GM21737 (cell line): ENCODE results near the gene COL4A6.

ENCODE experiments used
- ATAC-seq: cut with Tn5 transposase; IDR thresholded peaks from one replicate; pipeline ENCODE4 v1.9.1; 2021; ENCODE audit warnings: mild to moderate bottlenecking, moderate library complexity; ENCODE audit not compliant: unreplicated experiment

The COL4A6 gene

GRCh38 chrX:108332281-108332680 is 105.9 kb downstream of the COL4A6 start:
- no peak for ATAC-seq

GRCh38 chrX:108331126-108331909 is 106.9 kb downstream of the COL4A6 start:
- ATAC-seq = no peak

GRCh38 chrX:108323751-108324150 is 114.5 kb downstream of the COL4A6 start:
- no peak for ATAC-seq

GRCh38 chrX:108322234-108322633 is 116.0 kb downstream of the COL4A6 start:
- no peak for ATAC-seq

- no peak for ATAC-seq
These were observed 121.8 kb downstream of the COL4A6 start for GRCh38 chrX:108316456-108316855.

- ATAC-seq = no peak
These were observed 124.6 kb downstream of the COL4A6 start for GRCh38 chrX:108313669-108314068.

- ATAC-seq = no peak
These were observed 125.3 kb downstream of the COL4A6 start for GRCh38 chrX:108312957-108313356.

- no peak for ATAC-seq
These were observed 126.2 kb downstream of the COL4A6 start for GRCh38 chrX:108312011-108312410.

- ATAC-seq = no peak
These were observed 127.7 kb downstream of the COL4A6 start for GRCh38 chrX:108310506-108310905.

- no peak for ATAC-seq
These were observed 129.1 kb downstream of the COL4A6 start for GRCh38 chrX:108309144-108309543.

- ATAC-seq = no peak
These were observed 130.8 kb downstream of the COL4A6 start for GRCh38 chrX:108307132-108308085.

- ATAC-seq = no peak
These were observed 132.1 kb downstream of the COL4A6 start for GRCh38 chrX:108306086-108306485.

- no peak for ATAC-seq
These were observed 133.5 kb downstream of the COL4A6 start for GRCh38 chrX:108304757-108305156.

- ATAC-seq = no peak
These were observed 134.0 kb downstream of the COL4A6 start for GRCh38 chrX:108304210-108304609.

- no peak for ATAC-seq
These were observed 134.5 kb downstream of the COL4A6 start for GRCh38 chrX:108303682-108304081.

GRCh38 chrX:108299704-108300103 is 138.5 kb downstream of the COL4A6 start:
- no peak for ATAC-seq

- peak; percentile 69 for ATAC-seq
These were observed 139.1 kb downstream of the COL4A6 start for GRCh38 chrX:108299101-108299591.

- ATAC-seq = no peak
These were observed 140.0 kb downstream of the COL4A6 start for GRCh38 chrX:108298165-108298602.

- ATAC-seq = no peak
These were observed 140.9 kb downstream of the COL4A6 start for GRCh38 chrX:108297290-108297689.

- ATAC-seq = no peak
These were observed 146.2 kb downstream of the COL4A6 start for GRCh38 chrX:108292053-108292452.

GRCh38 chrX:108285918-108286317 is 152.3 kb downstream of the COL4A6 start:
- no peak for ATAC-seq

GRCh38 chrX:108285356-108285755 is 152.9 kb downstream of the COL4A6 start:
- ATAC-seq = no peak
